Left ventricle myocardium inferior (tissue), 1 donor: ENCODE data around the gene ZNF485. TPM values are rescaled to one million over a fixed set of nuclear protein-coding genes. Genes with fewer than 3 reads are reported as not detected.

ENCODE experiments used
- DNase-seq: peaks from one replicate; pipeline ENCODE4 v3.0.0-alpha.2; 2020
- H3K27ac ChIP-seq: fragments of 200-600 bp; replicated peaks from 2 replicates; pipeline ENCODE4 v1.8.0; 2021
- H3K27me3 ChIP-seq: fragments of 200-600 bp; 2 replicates; pipeline ENCODE4 v1.8.0; 2021; ENCODE audit warnings: low read depth
- H3K36me3 ChIP-seq: fragments of 200-600 bp; 2 replicates; pipeline ENCODE4 v1.8.0; 2021
- H3K4me1 ChIP-seq: fragments of 200-600 bp; 2 replicates; pipeline ENCODE4 v1.8.0; 2021
- H3K4me3 ChIP-seq: fragments of 200-600 bp; 2 replicates; pipeline ENCODE4 v1.8.0; 2021; ENCODE audit warnings: mild to moderate bottlenecking, moderate library complexity
- H3K9me3 ChIP-seq: fragments of 200-600 bp; replicated peaks from 2 replicates; pipeline ENCODE4 v1.8.0; 2021
- intact Hi-C: fragments of 100-400 bp; cut with micrococcal nuclease; formaldehyde crosslinking; loops from one replicate; pipeline ENCODE4 v1.11.0; 2022
- total RNA-seq: library from RNA; stranded (reverse); fragmentation: NEBNext Ultra II Directional; extraction: Animal tissue kit (Norgen Biotek cat#: 25700); gene quantifications from one replicate; pipeline ENCODE4 v1.2.1, GENCODE V29; 2021
- TF ChIP-seq, protein P1 (sequence below): fragments of 200-600 bp; IDR thresholded peaks from 2 replicates; pipeline ENCODE4 v1.8.0; 2021; ENCODE audit warnings: antibody characterized with exemption, mild to moderate bottlenecking, borderline replicate concordance
- donor health status: DM: no; HTN: yes; CAD: no; lungs with severe emphysema.

The ZNF485 gene
- total RNA-seq, 1 donor from 2014 or later, result 1.5 TPM

DNA sequence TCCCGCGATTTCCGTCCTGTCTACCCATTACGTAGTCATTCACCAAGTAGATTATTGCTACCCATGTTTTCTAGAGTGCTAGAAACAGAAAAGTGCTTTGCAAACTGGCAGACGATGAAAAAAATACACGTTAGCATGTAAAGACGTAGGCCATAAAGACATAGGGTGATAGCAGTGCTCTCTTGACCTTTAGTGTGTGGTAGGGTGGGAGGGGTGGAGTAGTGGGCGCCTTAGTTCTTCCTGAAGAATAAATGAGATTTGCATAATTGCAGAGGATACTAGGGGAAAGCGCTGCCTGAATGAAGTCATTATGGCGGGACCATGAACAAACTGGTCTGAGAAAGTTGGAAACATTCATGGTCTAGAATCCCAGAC is 948 bp downstream of the ZNF485 start:
- intact Hi-C loops, result no loop called here
- H3K36me3 ChIP-seq, result peaks cover 19% of the 10 kb centered on the region
- H3K27me3 ChIP-seq, result no peaks in the 10 kb centered on the region
- peak overlapping the region; percentile 96 for H3K4me3 ChIP-seq
- H3K27ac ChIP-seq, result no peak overlapping the region
- peaks cover 15% of the 10 kb centered on the region for H3K4me1 ChIP-seq
- TF ChIP-seq, protein P1, sequence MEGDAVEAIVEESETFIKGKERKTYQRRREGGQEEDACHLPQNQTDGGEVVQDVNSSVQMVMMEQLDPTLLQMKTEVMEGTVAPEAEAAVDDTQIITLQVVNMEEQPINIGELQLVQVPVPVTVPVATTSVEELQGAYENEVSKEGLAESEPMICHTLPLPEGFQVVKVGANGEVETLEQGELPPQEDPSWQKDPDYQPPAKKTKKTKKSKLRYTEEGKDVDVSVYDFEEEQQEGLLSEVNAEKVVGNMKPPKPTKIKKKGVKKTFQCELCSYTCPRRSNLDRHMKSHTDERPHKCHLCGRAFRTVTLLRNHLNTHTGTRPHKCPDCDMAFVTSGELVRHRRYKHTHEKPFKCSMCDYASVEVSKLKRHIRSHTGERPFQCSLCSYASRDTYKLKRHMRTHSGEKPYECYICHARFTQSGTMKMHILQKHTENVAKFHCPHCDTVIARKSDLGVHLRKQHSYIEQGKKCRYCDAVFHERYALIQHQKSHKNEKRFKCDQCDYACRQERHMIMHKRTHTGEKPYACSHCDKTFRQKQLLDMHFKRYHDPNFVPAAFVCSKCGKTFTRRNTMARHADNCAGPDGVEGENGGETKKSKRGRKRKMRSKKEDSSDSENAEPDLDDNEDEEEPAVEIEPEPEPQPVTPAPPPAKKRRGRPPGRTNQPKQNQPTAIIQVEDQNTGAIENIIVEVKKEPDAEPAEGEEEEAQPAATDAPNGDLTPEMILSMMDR, result no peak
- no peaks in the 10 kb centered on the region for H3K9me3 ChIP-seq
- DNase-seq, result no peak

DNA sequence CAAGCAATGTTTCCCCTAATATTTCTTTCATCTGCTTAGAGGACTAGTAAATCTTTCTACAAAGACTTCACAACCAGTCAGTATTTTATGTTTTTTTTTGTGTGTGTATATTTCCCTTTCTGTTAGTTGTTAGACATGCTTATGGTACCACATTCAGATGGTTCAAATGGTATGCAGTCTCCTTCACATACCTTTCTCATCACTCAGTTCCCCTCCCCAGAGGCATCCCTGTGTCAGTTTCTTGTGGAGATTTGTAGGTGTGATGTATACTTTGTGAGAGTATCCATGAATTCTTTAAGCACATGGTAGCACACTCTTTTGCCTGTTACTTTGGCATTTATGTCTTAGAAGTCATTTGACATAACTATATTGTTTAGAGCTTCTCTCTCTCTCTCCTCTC is 4.4 kb downstream of the ZNF485 start:
- H3K27ac ChIP-seq, result no peak overlapping the region
- peaks cover 15% of the 10 kb centered on the region for H3K4me1 ChIP-seq
- no peaks in the 10 kb centered on the region for H3K27me3 ChIP-seq
- H3K4me3 ChIP-seq, result no peak overlapping the region
- peaks cover 38% of the 10 kb centered on the region for H3K36me3 ChIP-seq
- TF ChIP-seq, protein P1, result no peak
- H3K9me3 ChIP-seq, result no peaks in the 10 kb centered on the region
- intact Hi-C loops, result no loop called here
- DNase-seq, result no peak

DNA sequence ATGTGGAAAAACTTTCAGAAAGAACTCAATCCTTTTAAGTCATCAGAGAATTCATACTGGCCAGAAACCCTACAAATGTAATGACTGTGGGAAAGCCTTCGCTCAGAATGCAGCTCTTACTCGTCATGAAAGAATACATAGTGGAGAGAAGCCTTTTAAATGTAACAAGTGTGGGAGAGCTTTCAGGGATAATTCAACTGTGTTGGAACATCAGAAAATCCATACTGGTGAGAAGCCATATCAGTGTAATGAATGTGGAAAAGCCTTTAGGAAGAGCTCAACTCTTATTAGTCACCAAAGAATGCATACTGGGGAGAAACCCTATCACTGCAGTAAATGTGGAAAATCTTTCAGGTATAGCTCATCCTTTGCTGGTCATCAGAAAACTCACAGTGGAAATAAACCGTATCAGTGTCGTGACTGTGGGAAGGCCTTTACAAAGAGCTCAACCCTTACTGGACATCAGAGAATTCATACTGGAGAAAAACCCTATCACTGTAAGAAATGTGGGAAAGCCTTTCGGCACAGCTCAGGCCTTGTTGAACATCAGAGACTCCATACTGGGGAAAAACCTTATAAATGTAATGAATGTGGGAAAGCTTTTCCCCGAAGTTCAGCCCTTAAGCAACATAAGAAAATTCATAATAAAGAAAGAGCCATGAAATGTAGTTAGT is 10.6 kb downstream of the ZNF485 start:
- H3K4me1 ChIP-seq, result no peaks in the 10 kb centered on the region
- H3K27me3 ChIP-seq, result no peaks in the 10 kb centered on the region
- TF ChIP-seq, protein P1, result no peak
- peaks cover 38% of the 10 kb centered on the region for H3K36me3 ChIP-seq
- intact Hi-C loops, result no loop called here
- H3K4me3 ChIP-seq, result no peak overlapping the region
- no peak for DNase-seq
- H3K27ac ChIP-seq, result no peak overlapping the region
- H3K9me3 ChIP-seq, result peaks cover 31% of the 10 kb centered on the region

DNA sequence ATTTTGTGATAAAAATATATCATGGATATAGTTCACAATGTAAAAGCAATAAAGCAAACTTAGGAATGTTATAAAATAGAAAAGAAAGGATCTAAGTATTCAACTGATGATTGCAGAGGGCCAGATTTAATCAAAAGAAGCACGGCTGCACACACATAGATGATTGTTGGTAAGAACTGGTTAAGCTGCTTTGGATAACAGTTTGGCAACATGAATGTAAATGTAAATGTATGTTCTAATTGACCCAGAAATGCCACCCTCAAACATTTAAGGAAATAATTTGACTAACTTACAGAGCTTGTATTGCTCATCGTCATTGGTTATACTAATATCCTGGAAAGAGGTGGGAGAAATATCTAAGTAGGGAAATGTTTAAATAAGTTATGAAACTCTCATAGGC is 13.1 kb downstream of the ZNF485 start:
- H3K4me3 ChIP-seq, result no peak overlapping the region
- H3K4me1 ChIP-seq, result no peaks in the 10 kb centered on the region
- H3K9me3 ChIP-seq, result peaks cover 31% of the 10 kb centered on the region
- TF ChIP-seq, protein P1, result no peak
- no peaks in the 10 kb centered on the region for H3K27me3 ChIP-seq
- no peak overlapping the region for H3K27ac ChIP-seq
- intact Hi-C loops, result no loop called here
- peaks cover 29% of the 10 kb centered on the region for H3K36me3 ChIP-seq
- no peak for DNase-seq

DNA sequence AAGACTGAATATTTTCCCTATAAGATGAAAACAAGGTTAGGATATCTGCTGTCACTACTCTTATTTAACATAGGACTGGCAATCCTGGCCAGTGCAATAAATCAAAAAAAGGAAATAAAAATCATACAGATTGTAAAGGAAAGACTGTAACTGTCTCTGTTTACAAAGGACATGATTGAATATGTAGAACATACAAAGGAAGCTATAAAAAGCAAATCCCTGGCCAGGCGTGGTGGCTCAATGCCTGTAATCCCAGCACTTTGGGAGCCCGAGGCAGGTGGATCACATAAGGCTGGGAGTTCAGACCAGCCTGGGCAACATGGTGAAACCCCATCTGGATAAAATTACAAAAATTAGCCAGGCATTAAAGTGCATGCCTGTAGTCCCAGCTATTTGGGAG is 15.8 kb downstream of the ZNF485 start:
- Histone ChIP-seq H3K27me3 (no peaks in the 10 kb centered on the region), H3K9me3 (peaks cover 18% of the 10 kb centered on the region), H3K4me1 (no peaks in the 10 kb centered on the region), H3K27ac (no peak overlapping the region), H3K4me3 (no peak overlapping the region), H3K36me3 (peaks cover 6% of the 10 kb centered on the region)
- no peak for DNase-seq
- intact Hi-C loops, result no loop called here
- TF ChIP-seq, protein P1, result no peak
